ENCODE measurements around the gene PTPRD. TPM values are rescaled to one million over a fixed set of nuclear protein-coding genes. Genes with fewer than 3 reads are reported as not detected.

Gene PTPRD
- total RNA-seq, 2 experiments from 2014 or later: 0.10 TPM; not detected in 1

DNA sequence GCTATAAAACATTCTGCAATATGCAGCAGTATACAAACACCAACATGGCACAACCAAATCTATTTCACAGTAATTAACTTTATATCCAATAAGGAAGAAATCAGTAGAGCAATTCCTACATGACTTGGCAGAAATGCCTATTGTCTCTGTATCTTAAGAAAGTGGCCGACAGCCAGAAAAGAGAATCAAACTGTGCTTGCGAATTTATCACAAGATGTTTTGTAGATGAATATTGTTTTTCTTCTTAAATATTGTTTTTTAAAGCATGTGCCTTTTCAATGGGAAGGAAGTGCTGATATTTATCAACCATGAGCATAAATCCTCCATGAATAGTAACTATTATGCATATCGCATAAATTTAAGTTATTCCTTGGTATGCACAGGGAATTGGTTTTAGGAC is 2311.5 kb downstream of the PTPRD start:
- no peak for DNase-seq
- H3K4me3 Mint-ChIP-seq: no peak overlapping the region
- H3K36me3 Mint-ChIP-seq: no peaks in the 10 kb centered on the region
- no peak overlapping the region for H3K27ac Mint-ChIP-seq
- ChIA-PET POLR2A (no interaction called here), CTCF (no interaction called here)
- H3K27me3 Mint-ChIP-seq: no peaks in the 10 kb centered on the region
- peaks cover 2% of the 10 kb centered on the region for H3K9me3 Mint-ChIP-seq
- no peaks in the 10 kb centered on the region for H3K4me1 Mint-ChIP-seq (ENCODE audit: low read depth)
- intact Hi-C loops (cut with micrococcal nuclease): no loop called here

DNA sequence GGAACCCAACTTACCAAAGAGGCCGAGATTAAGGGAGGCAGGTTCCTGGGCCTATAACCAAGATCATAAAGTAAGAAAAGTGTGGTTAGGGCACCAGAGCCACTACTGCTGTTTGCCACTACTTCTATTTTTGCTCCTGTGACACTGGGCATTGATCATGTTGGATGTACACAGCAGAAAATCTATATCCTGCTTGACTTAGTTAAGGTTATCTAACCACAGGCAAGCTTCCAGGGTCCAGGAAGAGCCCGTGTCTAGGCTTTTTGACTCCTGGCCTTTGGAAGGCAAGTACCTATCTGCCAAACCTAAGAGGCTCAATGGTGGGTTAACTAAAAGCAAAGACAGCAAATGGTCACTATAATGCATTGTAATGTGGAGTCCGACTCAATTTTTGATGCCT is 2315.8 kb downstream of the PTPRD start:
- no peaks in the 10 kb centered on the region for H3K27me3 Mint-ChIP-seq
- no peak overlapping the region for H3K4me3 Mint-ChIP-seq
- no peak overlapping the region for H3K27ac Mint-ChIP-seq
- CTCF ChIA-PET: no interaction called here
- no peak for DNase-seq
- H3K4me1 Mint-ChIP-seq (ENCODE audit: low read depth): no peaks in the 10 kb centered on the region
- intact Hi-C loops (cut with micrococcal nuclease): no loop called here
- no peaks in the 10 kb centered on the region for H3K36me3 Mint-ChIP-seq
- no peaks in the 10 kb centered on the region for H3K9me3 Mint-ChIP-seq
- POLR2A ChIA-PET: no interaction called here

- no peaks in the 10 kb centered on the region for H3K4me1 Mint-ChIP-seq (ENCODE audit: low read depth)
- DNase-seq: no peak
- CTCF ChIA-PET: no interaction called here
- intact Hi-C loops (cut with micrococcal nuclease): no loop called here
- H3K27ac Mint-ChIP-seq: no peak overlapping the region
- H3K4me3 Mint-ChIP-seq: no peak overlapping the region
- H3K9me3 Mint-ChIP-seq: no peaks in the 10 kb centered on the region
- H3K36me3 Mint-ChIP-seq: no peaks in the 10 kb centered on the region
- POLR2A ChIA-PET: no interaction called here
- H3K27me3 Mint-ChIP-seq: no peaks in the 10 kb centered on the region
These were observed 2320.1 kb downstream of the PTPRD start for GRCh38 chr9:8292657-8293056.

- Mint-ChIP-seq H3K27me3 (no peaks in the 10 kb centered on the region), H3K4me1 (ENCODE audit: low read depth) (peaks cover 4% of the 10 kb centered on the region), H3K36me3 (no peaks in the 10 kb centered on the region), H3K4me3 (no peak overlapping the region), H3K27ac (no peak overlapping the region), H3K9me3 (no peaks in the 10 kb centered on the region)
- no peak for DNase-seq
- ChIA-PET POLR2A (no interaction called here), CTCF (no interaction called here)
- intact Hi-C loops (cut with micrococcal nuclease): no loop called here
These were observed 2323.1 kb downstream of the PTPRD start for GRCh38 chr9:8289681-8290080.

GRCh38 chr9:8287970-8288369 is 2324.8 kb downstream of the PTPRD start:
- intact Hi-C loops (cut with micrococcal nuclease): no loop called here
- DNase-seq: no peak
- Mint-ChIP-seq H3K4me1 (ENCODE audit: low read depth) (peaks cover 4% of the 10 kb centered on the region), H3K4me3 (no peak overlapping the region), H3K27me3 (no peaks in the 10 kb centered on the region), H3K9me3 (no peaks in the 10 kb centered on the region), H3K27ac (no peak overlapping the region), H3K36me3 (no peaks in the 10 kb centered on the region)
- ChIA-PET CTCF (no interaction called here), POLR2A (no interaction called here)

DNA sequence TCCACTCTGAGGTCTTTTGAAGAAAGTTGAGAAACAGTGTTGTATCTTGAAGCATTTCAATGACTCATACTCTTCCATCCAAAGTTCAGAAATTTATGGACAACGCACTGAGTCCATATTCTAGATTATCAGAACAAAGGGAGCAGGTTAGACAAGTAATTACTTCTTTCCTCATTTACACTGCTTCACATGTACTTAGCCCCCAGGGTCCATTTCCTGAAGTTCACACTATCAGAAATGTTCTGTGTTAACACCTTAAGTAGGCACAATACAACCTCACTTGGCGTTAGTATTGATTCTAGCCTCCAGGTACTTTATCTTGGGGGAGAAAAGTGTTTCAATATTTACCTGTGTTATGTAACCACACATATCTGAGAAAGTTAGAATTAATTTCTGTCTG is 2325.3 kb downstream of the PTPRD start:
- intact Hi-C loops (cut with micrococcal nuclease): no loop called here
- ChIA-PET CTCF (no interaction called here), POLR2A (no interaction called here)
- no peak overlapping the region for H3K4me3 Mint-ChIP-seq
- DNase-seq: no peak
- H3K9me3 Mint-ChIP-seq: no peaks in the 10 kb centered on the region
- H3K4me1 Mint-ChIP-seq (ENCODE audit: low read depth): peaks cover 4% of the 10 kb centered on the region
- H3K27me3 Mint-ChIP-seq: no peaks in the 10 kb centered on the region
- no peak overlapping the region for H3K27ac Mint-ChIP-seq
- no peaks in the 10 kb centered on the region for H3K36me3 Mint-ChIP-seq

GRCh38 chr9:8284884-8285283 is 2327.9 kb downstream of the PTPRD start:
- peaks cover 4% of the 10 kb centered on the region for H3K4me1 Mint-ChIP-seq (ENCODE audit: low read depth)
- no peak overlapping the region for H3K4me3 Mint-ChIP-seq
- no peaks in the 10 kb centered on the region for H3K27me3 Mint-ChIP-seq
- intact Hi-C loops (cut with micrococcal nuclease): no loop called here
- no peak for DNase-seq
- H3K27ac Mint-ChIP-seq: no peak overlapping the region
- H3K9me3 Mint-ChIP-seq: no peaks in the 10 kb centered on the region
- ChIA-PET CTCF (interaction anchor here (0.7 kb wide), 1 partner anchor 120 kb away, joined by 3 read pairs; no protein-coding TSS in a partner anchor), POLR2A (no interaction called here)
- no peaks in the 10 kb centered on the region for H3K36me3 Mint-ChIP-seq

- POLR2A ChIA-PET: no interaction called here
- no peak overlapping the region for H3K27ac Mint-ChIP-seq
- peaks cover 4% of the 10 kb centered on the region for H3K4me1 Mint-ChIP-seq (ENCODE audit: low read depth)
- no peak for DNase-seq
- no peak overlapping the region for H3K4me3 Mint-ChIP-seq
- CTCF ChIA-PET: no interaction called here
- intact Hi-C loops (cut with micrococcal nuclease): no loop called here
- no peaks in the 10 kb centered on the region for H3K9me3 Mint-ChIP-seq
- H3K27me3 Mint-ChIP-seq: no peaks in the 10 kb centered on the region
- H3K36me3 Mint-ChIP-seq: no peaks in the 10 kb centered on the region
These were observed 2330.3 kb downstream of the PTPRD start for GRCh38 chr9:8282535-8282934.

- Mint-ChIP-seq H3K4me3 (no peak overlapping the region), H3K9me3 (peaks cover 12% of the 10 kb centered on the region), H3K27ac (no peak overlapping the region), H3K4me1 (ENCODE audit: low read depth) (no peaks in the 10 kb centered on the region), H3K27me3 (no peaks in the 10 kb centered on the region), H3K36me3 (peaks cover 5% of the 10 kb centered on the region)
- no peak for DNase-seq
- intact Hi-C loops (cut with micrococcal nuclease): no loop called here
- CTCF ChIA-PET: no interaction called here
- POLR2A ChIA-PET: no interaction called here
These were observed 2332.0 kb downstream of the PTPRD start for GRCh38 chr9:8280811-8281210.

DNA sequence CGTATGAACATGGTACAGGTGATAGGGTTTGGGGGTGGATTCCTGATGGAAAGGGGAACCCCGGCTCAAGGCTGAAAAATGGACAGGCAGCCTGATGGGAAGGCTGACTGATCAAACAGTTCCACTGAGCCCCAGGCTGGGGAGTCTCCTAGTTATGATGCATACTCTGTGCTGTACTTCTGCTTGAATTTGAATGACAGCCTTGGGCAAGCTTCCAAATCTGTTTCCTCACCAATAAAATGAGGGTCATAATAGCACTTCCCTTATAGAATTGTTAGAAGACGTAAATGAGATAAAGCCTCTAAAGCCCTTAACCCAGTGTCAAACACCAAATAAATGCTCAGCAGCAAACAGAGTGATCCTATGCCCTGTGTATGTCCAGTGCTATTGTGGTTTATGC is 2334.8 kb downstream of the PTPRD start:
- intact Hi-C loops (cut with micrococcal nuclease): no loop called here
- POLR2A ChIA-PET: no interaction called here
- peaks cover 12% of the 10 kb centered on the region for H3K9me3 Mint-ChIP-seq
- CTCF ChIA-PET: no interaction called here
- H3K4me3 Mint-ChIP-seq: no peak overlapping the region
- no peak for DNase-seq
- H3K36me3 Mint-ChIP-seq: peaks cover 5% of the 10 kb centered on the region
- no peaks in the 10 kb centered on the region for H3K27me3 Mint-ChIP-seq
- no peaks in the 10 kb centered on the region for H3K4me1 Mint-ChIP-seq (ENCODE audit: low read depth)
- H3K27ac Mint-ChIP-seq: no peak overlapping the region

DNA sequence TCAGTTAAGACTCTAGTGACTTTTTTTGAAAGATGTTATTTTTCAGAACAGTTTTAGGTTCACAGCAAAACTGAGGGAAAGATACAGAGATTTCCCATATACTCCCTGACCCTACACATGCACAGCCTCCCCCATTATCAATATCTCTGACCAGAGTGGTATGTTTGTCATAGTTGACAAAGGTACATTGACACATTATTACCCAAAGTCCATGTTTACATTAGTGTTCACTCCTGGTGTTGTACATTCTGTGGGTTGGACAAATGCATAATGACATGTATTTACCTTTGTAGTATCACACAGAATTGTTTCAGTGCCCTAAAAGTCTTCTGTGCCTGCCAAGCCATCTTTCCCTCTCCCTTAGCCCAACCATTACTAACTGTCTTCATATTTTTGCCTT is 2342.6 kb downstream of the PTPRD start:
- Mint-ChIP-seq H3K27me3 (no peaks in the 10 kb centered on the region), H3K4me1 (ENCODE audit: low read depth) (no peaks in the 10 kb centered on the region), H3K36me3 (no peaks in the 10 kb centered on the region), H3K27ac (no peak overlapping the region), H3K4me3 (no peak overlapping the region), H3K9me3 (no peaks in the 10 kb centered on the region)
- POLR2A ChIA-PET: no interaction called here
- CTCF ChIA-PET: no interaction called here
- DNase-seq: no peak
- intact Hi-C loops (cut with micrococcal nuclease): no loop called here

DNA sequence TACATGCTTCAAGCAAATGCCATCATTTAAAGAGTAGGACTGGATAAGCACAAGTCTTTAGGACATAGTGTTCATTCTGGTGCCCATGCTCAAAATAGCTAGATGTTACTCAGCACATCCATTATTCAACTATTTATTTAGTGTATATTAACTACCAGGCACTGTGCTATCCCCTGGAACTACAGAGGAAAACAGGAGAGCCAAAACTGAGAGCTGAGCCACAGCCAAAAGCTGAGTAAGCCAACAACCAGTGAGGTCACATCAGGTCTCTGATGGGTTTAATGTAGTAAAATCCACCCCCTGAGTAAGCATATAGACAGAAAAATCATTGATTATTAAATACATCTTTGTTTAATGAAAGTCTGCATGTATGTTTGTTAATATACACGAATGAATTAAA is 2343.9 kb downstream of the PTPRD start:
- no peaks in the 10 kb centered on the region for H3K9me3 Mint-ChIP-seq
- no peak for DNase-seq
- no peaks in the 10 kb centered on the region for H3K36me3 Mint-ChIP-seq
- ChIA-PET POLR2A (no interaction called here), CTCF (interaction anchor here (0.7 kb wide), 1 partner anchor 773 kb away, joined by 3 read pairs; no protein-coding TSS in a partner anchor)
- intact Hi-C loops (cut with micrococcal nuclease): no loop called here
- no peak overlapping the region for H3K27ac Mint-ChIP-seq
- no peak overlapping the region for H3K4me3 Mint-ChIP-seq
- H3K27me3 Mint-ChIP-seq: no peaks in the 10 kb centered on the region
- no peaks in the 10 kb centered on the region for H3K4me1 Mint-ChIP-seq (ENCODE audit: low read depth)

GRCh38 chr9:8268216-8268878 is 2344.5 kb downstream of the PTPRD start:
- intact Hi-C loops (cut with micrococcal nuclease): no loop called here
- H3K27ac Mint-ChIP-seq: no peak overlapping the region

More at GRCh38 chr9:8268216-8268878, 2344.5 kb downstream of the PTPRD start:
- H3K36me3 Mint-ChIP-seq: no peaks in the 10 kb centered on the region
- no peak overlapping the region for H3K4me3 Mint-ChIP-seq
- CTCF ChIA-PET: interaction anchor here (0.7 kb wide), 1 partner anchor 774 kb away, joined by 3 read pairs; no protein-coding TSS in a partner anchor
- no peaks in the 10 kb centered on the region for H3K27me3 Mint-ChIP-seq
- no peak for DNase-seq
- H3K4me1 Mint-ChIP-seq (ENCODE audit: low read depth): no peaks in the 10 kb centered on the region
- POLR2A ChIA-PET: no interaction called here
- no peaks in the 10 kb centered on the region for H3K9me3 Mint-ChIP-seq
